GM21381 (cell line): ENCODE measurements around the gene ATOX1.
"Not testable (repeated sequence)": the region's sequence is repeated elsewhere in the genome, so short reads cannot be mapped to it uniquely, and the experiment has no call there.

Source experiments
- ATAC-seq: cut with Tn5 transposase; IDR thresholded peaks from one replicate; pipeline ENCODE4 v1.9.1; 2021; ENCODE audit warnings: mild to moderate bottlenecking, moderate library complexity; ENCODE audit not compliant: unreplicated experiment

Gene ATOX1

DNA sequence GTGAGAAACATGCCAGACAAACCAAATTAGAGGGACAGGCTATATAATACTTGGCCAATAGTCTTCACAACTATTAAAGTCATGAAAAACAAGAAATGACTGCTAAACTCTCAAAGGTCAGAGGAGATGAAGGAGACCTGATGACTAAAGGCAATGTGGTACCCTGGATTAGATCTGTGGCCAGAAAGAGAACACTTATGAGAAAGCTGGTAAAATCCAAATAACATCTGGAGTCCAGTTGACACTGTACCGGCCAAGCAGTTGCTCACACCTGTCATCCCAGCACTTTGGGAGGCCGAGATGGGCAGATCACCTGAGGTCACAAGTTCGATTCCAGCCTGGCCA, 24.4 kb downstream of the ATOX1 start:
- no peak for ATAC-seq

DNA sequence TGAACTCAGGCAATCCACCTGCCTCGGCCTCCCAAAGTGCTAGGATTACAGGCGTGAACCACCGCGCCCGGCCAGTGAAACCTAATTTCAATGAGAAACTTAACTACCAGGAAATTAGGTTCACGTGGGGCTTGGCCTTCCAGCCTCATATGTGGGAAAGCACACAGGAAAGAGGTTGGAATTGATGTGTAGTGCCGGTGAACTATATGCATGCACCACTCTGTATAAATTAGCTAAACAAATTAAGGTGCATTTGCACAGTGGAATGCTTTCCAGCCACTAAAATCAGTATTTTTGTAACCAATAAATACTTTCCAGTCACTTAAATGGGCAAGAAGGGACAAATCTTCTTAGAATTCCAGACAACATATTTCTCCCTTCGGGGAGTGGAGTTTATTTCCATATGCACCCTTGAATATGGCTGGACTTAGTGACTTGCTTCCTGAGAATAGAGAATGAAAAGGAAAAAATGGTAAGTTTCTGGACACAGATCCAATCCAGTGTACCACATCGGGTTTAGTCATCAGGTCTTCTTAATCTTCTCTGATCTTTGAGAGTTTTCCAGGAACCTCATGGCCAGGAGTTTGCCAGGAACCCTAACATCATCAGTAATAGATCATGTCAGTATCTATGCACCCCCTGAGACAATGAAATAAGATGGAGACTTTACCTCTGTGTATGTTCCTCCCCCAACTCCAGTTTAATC, 24.9 kb downstream of the ATOX1 start:
- no peak for ATAC-seq

DNA sequence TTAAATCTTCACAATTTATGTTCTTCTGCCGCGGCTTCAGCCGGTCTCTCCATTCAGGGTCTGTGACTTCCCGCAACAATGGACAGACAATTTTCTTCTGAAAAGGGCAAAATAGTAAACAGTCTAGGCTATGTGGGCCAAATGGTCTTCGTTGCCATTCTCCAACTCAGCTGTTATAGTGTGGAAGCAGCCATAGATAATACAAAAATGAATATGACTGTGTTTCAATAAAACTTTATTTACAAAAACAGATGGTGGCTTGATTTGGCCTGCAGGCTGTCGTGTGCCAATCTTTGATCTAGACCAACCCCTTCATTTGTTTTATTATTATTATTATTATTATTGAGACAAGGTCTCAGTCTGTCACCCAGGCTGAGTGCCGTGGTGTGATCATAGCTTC, 28.1 kb downstream of the ATOX1 start:
- ATAC-seq, result no peak

DNA sequence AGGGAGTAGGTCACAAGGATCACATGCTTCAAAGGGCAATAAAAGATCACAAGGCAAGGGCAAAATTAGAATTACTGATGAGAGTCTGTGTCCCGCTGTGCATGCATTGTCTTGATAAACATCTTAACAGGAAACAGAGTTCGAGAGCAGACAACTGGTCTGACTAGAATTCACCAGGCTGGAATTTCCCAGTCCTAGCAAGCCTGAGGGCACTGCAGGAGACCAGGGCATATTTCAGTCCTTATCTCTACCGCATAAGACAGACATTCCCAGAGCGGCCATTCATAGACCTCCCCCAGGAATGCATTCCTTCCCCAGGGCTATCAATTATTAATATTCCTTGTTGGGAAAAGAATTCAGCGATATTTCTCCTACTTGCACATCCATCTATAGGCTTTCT, 28.8 kb downstream of the ATOX1 start:
- ATAC-seq, result not testable (repeated sequence)

DNA sequence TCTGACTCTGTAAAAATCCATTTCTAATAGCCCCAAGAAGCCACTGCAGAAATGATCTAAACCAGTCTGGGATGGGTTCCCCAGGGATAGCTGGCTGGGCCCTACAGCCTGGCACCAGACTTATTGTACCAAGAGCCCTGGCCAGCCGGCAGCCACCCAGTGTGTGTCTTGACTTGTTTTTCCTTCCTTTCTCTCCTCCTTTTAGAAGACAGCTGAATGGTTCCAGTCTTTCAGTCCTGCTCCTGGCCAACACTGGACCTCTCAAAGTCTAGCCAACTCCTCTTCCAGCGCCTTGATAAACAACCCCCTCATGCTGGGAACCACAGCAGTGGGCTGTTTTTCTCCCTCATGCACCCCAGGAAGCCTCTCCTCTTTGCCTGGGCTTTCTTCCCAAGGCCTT, 34.1 kb downstream of the ATOX1 start:
- no peak for ATAC-seq

DNA sequence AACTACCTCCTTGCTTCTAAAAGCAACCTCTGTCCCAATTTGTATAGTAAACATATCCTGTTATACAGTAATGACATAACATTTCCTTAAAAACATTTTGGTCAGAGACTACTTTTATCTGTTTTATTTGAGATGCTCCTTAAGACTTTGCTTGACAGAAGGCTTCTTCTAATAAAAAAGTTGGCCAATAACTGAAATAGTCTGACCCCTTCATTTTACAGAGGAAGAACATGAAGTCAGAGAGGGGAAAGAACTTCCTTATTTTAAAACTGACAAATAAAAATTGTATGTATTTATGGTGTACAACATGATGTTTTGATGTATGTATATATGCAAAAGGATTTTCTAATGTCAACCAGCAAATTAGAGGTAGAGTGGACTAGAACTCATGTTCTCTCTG, 35.9 kb downstream of the ATOX1 start:
- ATAC-seq, result no peak

DNA sequence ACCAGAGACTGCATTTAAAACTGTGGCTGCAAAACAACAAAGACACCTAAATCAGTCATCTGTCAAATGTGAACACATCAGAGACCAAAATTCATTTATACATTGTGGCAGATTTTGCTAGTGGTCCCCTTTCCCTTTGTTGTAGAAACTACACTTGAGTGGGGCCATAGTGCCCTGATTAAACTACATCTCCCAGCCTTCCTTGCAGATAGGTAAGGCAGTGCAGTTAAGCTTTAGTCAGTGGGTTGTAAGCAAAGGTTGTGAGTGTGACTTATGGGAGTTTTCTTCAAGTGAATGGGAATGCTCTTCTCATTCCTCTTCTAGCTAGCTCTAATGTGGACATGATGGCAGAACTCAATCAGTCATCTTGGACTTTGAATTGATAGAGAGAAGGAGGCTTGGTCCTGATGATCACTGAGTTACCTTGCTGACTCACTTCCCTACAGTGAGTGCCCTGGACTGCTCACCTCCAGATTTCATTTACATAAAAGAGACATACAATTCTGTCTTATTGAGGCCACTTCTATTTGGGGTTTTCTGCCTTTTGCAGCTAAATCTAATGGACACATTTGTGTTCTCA, 36.5 kb downstream of the ATOX1 start:
- no peak for ATAC-seq

DNA sequence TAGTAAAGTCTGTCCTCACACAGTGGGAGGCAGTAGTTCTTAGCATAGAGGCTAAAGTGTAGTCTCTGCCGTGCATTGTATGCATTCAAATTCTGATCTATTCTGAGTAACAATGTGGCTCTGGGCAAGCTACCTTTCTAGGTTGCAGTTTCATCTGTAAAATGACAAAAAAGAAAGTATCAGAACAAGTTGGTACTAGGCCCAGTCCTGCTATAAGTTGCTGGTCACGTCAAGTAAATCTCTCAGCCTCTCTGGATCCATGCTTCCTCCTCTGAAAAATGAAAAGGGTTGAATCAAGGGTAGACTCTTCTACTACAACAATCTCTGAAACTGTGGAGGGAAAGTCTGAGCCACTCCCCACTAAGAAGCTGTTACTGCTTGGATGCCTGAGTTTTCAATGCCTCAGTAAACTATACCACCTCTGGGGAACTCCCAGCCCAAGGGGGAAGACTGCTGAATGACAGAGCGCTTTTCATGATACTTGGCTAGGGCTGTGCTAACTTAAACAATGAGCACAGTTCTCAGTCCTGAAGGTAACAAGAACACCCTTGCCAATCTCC, 37.3 kb downstream of the ATOX1 start:
- peak; percentile 82 for ATAC-seq

DNA sequence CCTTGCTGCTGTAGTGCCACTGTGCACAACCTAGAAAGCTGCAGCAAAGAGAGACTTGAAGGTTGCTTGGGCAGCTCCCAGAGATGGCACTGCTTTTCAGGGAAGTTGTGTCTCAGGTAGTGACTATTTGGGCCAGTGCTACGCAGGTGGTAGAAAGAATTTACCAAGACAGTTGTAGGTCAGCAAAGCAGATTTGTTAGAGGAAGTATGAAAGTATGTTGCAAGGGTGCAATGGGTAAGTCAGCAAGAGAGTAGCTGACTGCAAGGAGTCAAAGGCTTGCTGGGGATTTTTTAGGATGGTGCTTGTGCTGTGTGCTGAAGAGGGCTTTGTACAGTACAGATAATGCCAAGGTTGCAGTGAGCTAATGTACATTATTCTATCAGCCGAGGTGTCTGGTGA, 38.2 kb downstream of the ATOX1 start:
- no peak for ATAC-seq

DNA sequence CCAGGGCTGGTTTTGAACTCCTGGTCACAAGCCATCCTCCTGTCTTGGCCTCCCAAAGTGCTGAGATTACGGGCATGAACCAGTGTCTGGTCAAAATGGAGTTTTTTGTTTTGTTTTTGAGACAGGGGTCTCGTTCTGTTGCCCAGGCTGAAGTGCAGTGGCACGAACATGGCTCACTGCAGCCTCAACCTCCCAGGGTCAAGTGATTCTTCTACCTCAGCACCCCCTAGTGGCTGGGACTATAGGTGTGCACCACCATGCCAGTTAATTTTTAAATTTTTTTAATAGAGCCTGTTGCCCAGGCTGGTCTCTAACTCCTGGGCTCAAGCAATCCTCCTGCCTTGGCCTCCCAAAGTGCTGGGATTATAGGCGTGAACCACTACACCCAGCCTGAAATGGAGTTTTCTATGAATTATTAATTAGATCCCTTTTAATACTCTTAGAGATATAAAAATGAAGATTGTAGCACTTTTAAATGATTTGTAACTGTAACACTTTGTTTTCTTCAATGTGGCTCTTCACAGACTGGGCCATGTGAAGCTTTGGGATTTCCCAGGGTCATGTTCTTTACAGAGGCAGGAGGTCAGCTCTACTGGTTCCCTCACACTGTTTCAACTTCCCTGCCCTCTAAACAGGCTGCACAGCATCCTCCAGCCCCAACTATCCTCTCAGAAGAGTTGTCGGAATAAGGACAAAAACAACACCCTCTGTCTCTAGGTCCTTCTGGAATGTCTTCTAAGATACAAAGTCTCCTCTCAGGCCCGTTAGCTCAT, 39.0 kb downstream of the ATOX1 start:
- ATAC-seq, result no peak

DNA sequence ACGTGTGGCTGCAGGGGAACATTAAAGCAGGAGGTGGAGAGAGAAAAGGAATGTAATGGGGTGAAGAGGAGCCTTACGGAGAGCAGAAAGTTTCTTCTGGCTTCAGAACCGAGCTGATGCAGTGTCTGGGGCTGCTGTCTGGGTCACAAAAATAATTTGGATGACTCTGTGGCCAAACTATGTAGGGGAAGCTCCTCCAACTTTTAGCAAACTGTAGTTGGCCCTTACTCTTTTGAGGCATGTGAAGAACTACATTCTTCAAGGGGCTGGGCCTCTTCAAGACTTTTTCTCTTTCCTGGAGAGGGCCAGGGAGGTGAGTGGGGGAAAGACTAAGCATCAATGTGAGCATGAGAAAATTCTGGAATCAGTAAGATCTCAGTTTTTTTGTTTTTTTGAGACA, 39.8 kb downstream of the ATOX1 start:
- ATAC-seq, result no peak

DNA sequence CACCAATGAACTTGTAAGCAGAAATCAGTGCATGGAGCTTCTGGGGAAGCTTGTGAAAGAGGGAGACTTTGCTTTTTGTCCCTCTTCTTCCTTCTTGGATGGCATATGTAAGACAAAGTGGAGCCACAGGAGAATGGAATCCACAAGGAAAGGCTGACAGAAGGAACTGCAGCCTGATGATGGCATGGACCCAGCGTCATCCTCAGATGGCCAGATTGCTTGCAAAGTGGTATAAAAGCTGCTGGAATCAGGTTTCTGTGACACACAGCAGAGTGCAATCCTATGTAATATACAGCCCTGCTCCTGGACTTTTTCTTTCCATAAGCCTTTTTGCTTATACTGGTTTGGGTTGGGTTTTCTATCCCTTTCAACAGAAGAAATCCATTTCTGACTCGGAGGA, 40.3 kb downstream of the ATOX1 start:
- ATAC-seq, result no peak

DNA sequence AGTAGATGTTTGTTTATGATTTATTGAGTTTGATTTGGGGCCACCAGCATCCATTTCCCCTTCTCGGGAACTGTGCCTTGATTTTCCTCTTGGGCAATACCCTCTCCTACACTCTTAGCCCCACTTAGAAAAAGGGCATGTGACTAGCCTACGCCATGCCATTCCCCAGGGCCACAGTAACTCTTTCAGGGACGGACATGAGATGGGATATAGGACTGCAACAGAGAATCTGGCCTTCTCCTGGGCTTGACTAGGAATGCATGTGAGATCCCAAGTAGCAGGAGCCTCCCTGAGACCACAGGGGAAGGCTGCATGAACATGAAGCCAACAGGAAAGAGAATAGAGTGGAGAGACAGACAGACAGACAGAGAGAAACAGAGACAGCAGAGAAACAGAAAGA, 41.0 kb downstream of the ATOX1 start:
- ATAC-seq, result no peak

DNA sequence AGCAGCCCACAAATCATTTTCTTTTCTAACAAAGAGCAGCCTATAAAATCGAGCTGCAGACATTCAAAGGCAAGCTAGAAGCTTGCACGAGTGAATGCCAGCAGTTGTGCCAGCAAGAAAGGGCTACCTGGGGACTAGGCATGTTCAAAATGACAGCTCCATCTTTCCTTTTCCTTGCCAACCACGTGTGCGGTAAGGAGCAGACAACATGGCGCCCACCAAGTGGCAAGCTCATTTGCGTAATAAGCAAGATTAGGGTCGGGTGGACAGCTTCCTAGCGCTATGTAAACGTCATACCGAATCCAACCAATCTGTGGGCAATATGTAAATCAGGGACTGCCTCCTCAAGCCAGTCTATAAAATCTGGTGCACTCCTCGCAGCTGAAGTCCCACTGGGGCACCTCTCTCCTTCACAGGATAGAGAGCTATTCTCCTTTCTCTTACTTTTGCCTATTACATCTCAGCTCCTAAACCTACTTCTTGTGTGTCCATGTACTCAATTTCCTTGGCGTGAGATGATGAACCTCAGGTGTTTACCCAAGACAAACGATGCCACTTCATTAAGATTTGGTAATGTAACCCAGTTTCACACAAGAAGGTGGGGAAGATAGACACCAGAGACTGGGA, 49.2 kb downstream of the ATOX1 start:
- no peak for ATAC-seq

DNA sequence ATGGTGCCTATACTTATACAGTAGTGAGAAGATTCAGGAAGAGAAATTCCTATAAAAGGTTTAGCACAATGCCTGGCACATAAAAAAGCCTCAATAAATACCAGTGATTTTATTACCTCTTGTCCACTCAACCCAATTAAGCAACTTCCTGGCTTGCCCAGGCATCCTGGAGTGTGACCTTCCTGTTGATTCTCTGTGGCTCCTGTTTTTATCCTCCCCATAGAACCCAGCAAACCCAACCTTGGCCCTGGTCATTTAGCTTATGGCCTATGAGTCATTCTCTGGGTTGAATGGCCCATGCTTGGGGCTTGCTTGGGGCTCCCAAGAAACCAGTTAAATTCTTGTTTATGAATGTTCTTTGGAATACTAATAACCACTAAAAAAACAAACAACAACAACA, 50.3 kb downstream of the ATOX1 start:
- no peak for ATAC-seq

DNA sequence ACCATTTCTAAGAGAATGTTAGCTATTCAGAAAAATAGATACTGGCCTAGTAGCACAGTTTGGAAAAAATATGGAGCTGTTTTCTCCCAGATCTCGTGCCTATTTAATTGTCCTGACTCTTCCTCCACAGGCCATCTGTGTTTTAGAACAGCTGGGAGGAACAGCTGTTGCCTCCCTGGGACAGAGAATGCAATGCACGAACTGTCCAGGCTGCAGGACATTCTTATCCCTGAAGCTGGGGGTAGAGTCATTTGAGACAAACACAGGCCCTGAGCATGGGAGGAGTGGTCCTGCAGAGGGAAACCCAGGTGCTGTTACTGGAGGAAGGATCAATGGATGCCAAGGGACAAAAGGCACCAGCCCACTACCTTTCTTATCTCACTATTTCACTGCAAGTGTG, 50.9 kb downstream of the ATOX1 start:
- ATAC-seq, result no peak

DNA sequence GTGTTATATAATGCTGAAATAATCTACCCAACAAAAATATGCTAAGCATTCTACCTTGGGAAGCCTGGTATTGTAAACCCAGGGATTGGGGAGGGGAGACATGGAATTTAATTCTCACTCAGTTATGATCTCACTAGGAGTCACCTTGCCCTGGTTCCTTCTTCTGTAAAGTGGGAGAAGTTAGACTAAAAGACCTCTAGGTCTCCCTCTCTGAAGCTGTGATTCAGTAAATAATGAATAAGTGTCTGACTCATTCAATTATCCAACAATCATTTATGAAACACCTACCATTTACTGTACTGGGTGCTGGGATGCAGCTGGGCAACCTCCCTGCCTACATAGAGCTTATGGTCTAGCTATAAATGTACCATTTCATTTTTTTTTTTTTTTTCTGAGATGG, 51.5 kb downstream of the ATOX1 start:
- ATAC-seq, result no peak

DNA sequence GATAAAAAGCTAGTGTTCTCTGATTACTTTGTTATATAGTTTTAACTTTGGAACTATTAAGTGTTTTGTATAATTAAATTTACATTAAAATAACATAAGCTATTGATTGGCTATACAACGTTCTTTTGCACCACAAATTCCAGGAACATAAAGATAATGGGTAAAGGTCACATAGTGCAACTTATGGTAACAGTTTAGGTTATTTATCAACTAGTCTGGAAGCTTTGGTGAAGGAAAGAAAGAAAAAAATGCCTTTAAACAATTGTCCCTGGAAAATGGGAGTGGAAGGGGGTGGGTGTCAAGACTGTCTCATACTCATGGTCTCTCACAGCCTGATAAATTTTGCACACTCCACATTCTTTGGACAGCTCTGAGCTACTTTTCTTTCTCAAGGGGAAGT, 54.7 kb downstream of the ATOX1 start:
- no peak for ATAC-seq

DNA sequence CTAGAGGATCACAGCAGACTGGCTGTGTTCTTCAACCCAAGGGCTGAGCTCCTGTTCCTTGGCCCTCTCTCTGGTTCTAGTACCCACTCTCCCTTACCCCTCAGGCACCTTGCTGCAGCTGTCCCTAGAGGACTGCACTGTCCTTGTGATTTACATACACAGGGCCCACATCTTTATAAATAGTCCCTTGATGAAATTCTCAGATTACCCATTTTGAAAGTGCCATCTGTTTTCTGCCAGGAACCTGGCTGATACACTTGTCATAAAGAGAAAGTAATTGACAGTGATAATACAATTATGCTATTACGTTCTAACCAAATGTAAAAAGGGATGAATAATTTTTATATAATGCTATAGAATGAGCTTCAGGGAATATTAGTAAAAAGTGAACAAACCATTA, 55.2 kb downstream of the ATOX1 start:
- peak; percentile 80 for ATAC-seq

DNA sequence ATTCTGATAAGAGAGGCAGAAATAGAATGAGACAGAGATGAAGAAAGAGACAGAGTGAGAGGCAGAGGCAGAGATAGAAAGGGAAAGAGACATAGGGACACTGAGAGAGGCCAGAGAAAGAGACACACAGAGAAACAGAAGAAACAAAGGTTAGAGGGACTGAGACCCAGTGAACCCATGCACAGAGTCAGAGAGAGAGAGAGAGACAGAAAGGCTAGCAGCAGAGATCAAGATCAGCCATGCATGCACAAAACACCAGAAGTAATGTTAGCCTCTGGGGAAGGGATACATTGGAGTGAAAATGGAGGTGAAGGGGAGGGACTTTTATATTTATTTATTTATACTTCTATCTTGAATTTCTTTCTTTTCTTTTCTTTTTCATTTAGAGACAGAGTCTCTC, 57.6 kb downstream of the ATOX1 start:
- peak; percentile 52 for ATAC-seq

DNA sequence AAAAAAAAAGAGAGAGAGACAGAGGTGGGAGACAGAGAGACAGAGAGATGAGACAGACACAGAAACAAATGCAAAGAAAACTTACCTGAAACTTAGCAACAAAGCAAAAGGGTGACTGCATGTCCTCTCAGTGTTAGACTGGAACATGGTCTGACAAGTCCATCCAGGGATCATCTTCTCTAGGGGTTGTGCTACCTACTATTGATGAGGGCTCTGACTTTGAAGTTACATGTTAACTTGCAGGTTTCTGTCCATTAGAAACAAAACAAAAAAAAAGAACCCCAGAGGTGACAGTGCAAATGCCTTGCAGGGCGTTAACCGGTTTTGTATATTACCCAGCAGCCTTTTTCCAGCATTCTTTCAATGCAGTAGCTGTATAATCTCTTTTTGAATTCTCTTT, 58.1 kb downstream of the ATOX1 start:
- no peak for ATAC-seq
